ENCODE measurements around the gene PFKFB2.

GRCh38 chr1:207048041-207048440 lies 5.0 kb upstream of the PFKFB2 start:
- TF ChIP-seq, protein P1, sequence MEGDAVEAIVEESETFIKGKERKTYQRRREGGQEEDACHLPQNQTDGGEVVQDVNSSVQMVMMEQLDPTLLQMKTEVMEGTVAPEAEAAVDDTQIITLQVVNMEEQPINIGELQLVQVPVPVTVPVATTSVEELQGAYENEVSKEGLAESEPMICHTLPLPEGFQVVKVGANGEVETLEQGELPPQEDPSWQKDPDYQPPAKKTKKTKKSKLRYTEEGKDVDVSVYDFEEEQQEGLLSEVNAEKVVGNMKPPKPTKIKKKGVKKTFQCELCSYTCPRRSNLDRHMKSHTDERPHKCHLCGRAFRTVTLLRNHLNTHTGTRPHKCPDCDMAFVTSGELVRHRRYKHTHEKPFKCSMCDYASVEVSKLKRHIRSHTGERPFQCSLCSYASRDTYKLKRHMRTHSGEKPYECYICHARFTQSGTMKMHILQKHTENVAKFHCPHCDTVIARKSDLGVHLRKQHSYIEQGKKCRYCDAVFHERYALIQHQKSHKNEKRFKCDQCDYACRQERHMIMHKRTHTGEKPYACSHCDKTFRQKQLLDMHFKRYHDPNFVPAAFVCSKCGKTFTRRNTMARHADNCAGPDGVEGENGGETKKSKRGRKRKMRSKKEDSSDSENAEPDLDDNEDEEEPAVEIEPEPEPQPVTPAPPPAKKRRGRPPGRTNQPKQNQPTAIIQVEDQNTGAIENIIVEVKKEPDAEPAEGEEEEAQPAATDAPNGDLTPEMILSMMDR (IDR thresholded peaks at IDR 0.05; ENCODE audit: control extremely low read depth in 1 of 3, insufficient read depth in 1 of 3, low read depth in 1 of 3, low read length in 3 of 3): no peak
- no peak for TF ChIP-seq RAD21 (IDR thresholded peaks at IDR 0.05 in 1 of 2, conservative IDR thresholded peaks at IDR 0.05 in 1 of 2; ENCODE audit: low read depth in 2 of 2, low read length in 2 of 2)
- no peak for TF ChIP-seq EP300 (IDR thresholded peaks at IDR 0.05; ENCODE audit: borderline replicate concordance in 1 of 2, low read depth in 2 of 2, low read length in 2 of 2)

Measured in H1 (cell line).